Measurements from ENCODE around the gene NT5C1B. TPM values are rescaled to one million over a fixed set of nuclear protein-coding genes. Genes with fewer than 3 reads are reported as not detected.
"Not testable (repeated sequence)": the region's sequence is repeated elsewhere in the genome, so short reads cannot be mapped to it uniquely, and the experiment has no call there.

The NT5C1B gene
- not detected in 2 replicates for polyA plus RNA-seq (2011; rRNA removed)
- polyA minus RNA-seq (2011; rRNA and poly(A)+ RNA removed) = not detected in 2 replicates

- Histone ChIP-seq H3K9me3 (ENCODE audit: control insufficient read depth, insufficient read depth, low read length) (peaks cover 17% of the 10 kb centered on the region), H3K4me3 (ENCODE audit: low read depth, low read length) (no peak within 1 kb of the TSS), H3K27ac (ENCODE audit: low read depth, low read length) (no peak within 1 kb of the TSS), H3K27me3 (ENCODE audit: control insufficient read depth, insufficient read depth, low read length) (no peaks in the 10 kb centered on the region)
- POLR2A ChIA-PET = no interaction called here
- CTCF ChIA-PET = no interaction called here
- DNase-seq (ENCODE audit: low read depth, low spot score) = no peak
- TF ChIP-seq CTCF (IDR thresholded peaks at IDR 0.05; ENCODE audit: low read depth, low read length) = no peak
Observed at GRCh38 chr2:18589354-18589753, at the start of gene NT5C1B. TSS of gene NT5C1B (minus strand) at chr2:18589569. CDS start at chr2:18589468, 101 bp downstream.

GRCh38 chr2:18637196-18637595 lies 47.8 kb upstream of the NT5C1B start:
- CTCF ChIA-PET = no interaction called here
- no peaks in the 10 kb centered on the region for H3K9me3 ChIP-seq (ENCODE audit: control insufficient read depth, insufficient read depth, low read length)
- TF ChIP-seq CTCF (IDR thresholded peaks at IDR 0.05; ENCODE audit: low read depth, low read length) = no peak

GRCh38 chr2:18632699-18633098 lies 43.3 kb upstream of the NT5C1B start:
- H3K27ac ChIP-seq (ENCODE audit: low read depth, low read length); CTCF ChIA-PET; POLR2A ChIA-PET; H3K9me3 ChIP-seq (ENCODE audit: control insufficient read depth, insufficient read depth, low read length); H3K27me3 ChIP-seq (ENCODE audit: control insufficient read depth, insufficient read depth, low read length); H3K4me3 ChIP-seq (ENCODE audit: low read depth, low read length); DNase-seq (ENCODE audit: low read depth, low spot score): not testable (repeated sequence)

More at GRCh38 chr2:18637196-18637595, 47.8 kb upstream of the NT5C1B start:
- no peak overlapping the region for H3K27ac ChIP-seq (ENCODE audit: low read depth, low read length)
- POLR2A ChIA-PET = no interaction called here
- H3K27me3 ChIP-seq (ENCODE audit: control insufficient read depth, insufficient read depth, low read length) = no peaks in the 10 kb centered on the region
- DNase-seq (ENCODE audit: low read depth, low spot score) = no peak
- no peak overlapping the region for H3K4me3 ChIP-seq (ENCODE audit: low read depth, low read length)

GRCh38 chr2:18630941-18631340 lies 41.6 kb upstream of the NT5C1B start:
- ChIA-PET POLR2A (no interaction called here), CTCF (no interaction called here)
- no peak overlapping the region for H3K27ac ChIP-seq (ENCODE audit: low read depth, low read length)
- DNase-seq (ENCODE audit: low read depth, low spot score) = no peak
- H3K27me3 ChIP-seq (ENCODE audit: control insufficient read depth, insufficient read depth, low read length) = no peaks in the 10 kb centered on the region
- H3K4me3 ChIP-seq (ENCODE audit: low read depth, low read length) = no peak overlapping the region
- no peaks in the 10 kb centered on the region for H3K9me3 ChIP-seq (ENCODE audit: control insufficient read depth, insufficient read depth, low read length)
- no peak for TF ChIP-seq CTCF (IDR thresholded peaks at IDR 0.05; ENCODE audit: low read depth, low read length)

- DNase-seq (ENCODE audit: low read depth, low spot score) = no peak
- H3K9me3 ChIP-seq (ENCODE audit: control insufficient read depth, insufficient read depth, low read length) = no peaks in the 10 kb centered on the region
- no peak overlapping the region for H3K4me3 ChIP-seq (ENCODE audit: low read depth, low read length)
- CTCF ChIA-PET = no interaction called here
- no peaks in the 10 kb centered on the region for H3K27me3 ChIP-seq (ENCODE audit: control insufficient read depth, insufficient read depth, low read length)
- no peak for TF ChIP-seq CTCF (IDR thresholded peaks at IDR 0.05; ENCODE audit: low read depth, low read length)
- POLR2A ChIA-PET = no interaction called here
- H3K27ac ChIP-seq (ENCODE audit: low read depth, low read length) = no peak overlapping the region
Observed at GRCh38 chr2:18630541-18630940, 41.2 kb upstream of the NT5C1B start.

- ChIA-PET CTCF (no interaction called here), POLR2A (no interaction called here)
- Histone ChIP-seq H3K9me3 (ENCODE audit: control insufficient read depth, insufficient read depth, low read length) (no peaks in the 10 kb centered on the region), H3K27ac (ENCODE audit: low read depth, low read length) (no peak overlapping the region), H3K4me3 (ENCODE audit: low read depth, low read length) (no peak overlapping the region), H3K27me3 (ENCODE audit: control insufficient read depth, insufficient read depth, low read length) (no peaks in the 10 kb centered on the region)
- no peak for DNase-seq (ENCODE audit: low read depth, low spot score)
- no peak for TF ChIP-seq CTCF (IDR thresholded peaks at IDR 0.05; ENCODE audit: low read depth, low read length)
Observed at GRCh38 chr2:18630101-18630500, 40.7 kb upstream of the NT5C1B start.
